WTC11 (cell line): ENCODE measurements around the gene EPHX1. TPM values are rescaled to one million over a fixed set of nuclear protein-coding genes. Genes with fewer than 3 reads are reported as not detected.

ENCODE experiments used
- CREM ChIP-seq: sonication (generic); formaldehyde crosslinking; IDR thresholded peaks from 2 replicates; pipeline ENCODE4 v1.8.1; 2022; ENCODE audit warnings: mild to moderate bottlenecking, missing genetic modification reagents, moderate library complexity
- ESRRA ChIP-seq: sonication (generic); formaldehyde crosslinking; IDR thresholded peaks from 2 replicates; pipeline ENCODE4 v1.8.1; 2022; ENCODE audit warnings: mild to moderate bottlenecking, missing genetic modification reagents, borderline replicate concordance
- FOXJ3 ChIP-seq: sonication (generic); formaldehyde crosslinking; IDR thresholded peaks from 2 replicates; pipeline ENCODE4 v1.9.0; 2021; ENCODE audit warnings: missing genetic modification reagents, mild to moderate bottlenecking, borderline replicate concordance
- FOXK1 ChIP-seq: sonication (generic); formaldehyde crosslinking; IDR thresholded peaks from 2 replicates; pipeline ENCODE4 v1.8.0; 2022; ENCODE audit warnings: mild to moderate bottlenecking, moderate library complexity, missing genetic modification reagents
- NR3C1 ChIP-seq: sonication (generic); formaldehyde crosslinking; conservative IDR thresholded peaks from 2 replicates; pipeline ENCODE4 v1.8.1; 2023; ENCODE audit warnings: low read depth, mild to moderate bottlenecking, missing genetic modification reagents
- OVOL2 ChIP-seq: fragments of 250-450 bp; sonication (Bioruptor Pico); IDR thresholded peaks from 2 replicates; pipeline ENCODE4 v1.9.0; 2021; ENCODE audit warnings: mild to moderate bottlenecking, borderline replicate concordance
- RORB ChIP-seq: fragments of 250-450 bp; sonication (Bioruptor Pico); IDR thresholded peaks from 2 replicates; pipeline ENCODE4 v1.9.0; 2021; ENCODE audit warnings: mild to moderate bottlenecking
- SOX15 ChIP-seq: fragments of 250-450 bp; sonication (Bioruptor Pico); IDR thresholded peaks from 2 replicates; pipeline ENCODE4 v1.9.0; 2021; ENCODE audit warnings: mild to moderate bottlenecking
- TCF7 ChIP-seq: sonication (generic); formaldehyde crosslinking; IDR thresholded peaks from 2 replicates; pipeline ENCODE4 v1.8.0; 2022; ENCODE audit warnings: mild to moderate bottlenecking, low read depth, missing genetic modification reagents, moderate library complexity
- TEAD4 ChIP-seq: sonication (generic); formaldehyde crosslinking; IDR thresholded peaks from 2 replicates; pipeline ENCODE4 v1.8.0; 2022; ENCODE audit warnings: mild to moderate bottlenecking, missing genetic modification reagents
- TP53 ChIP-seq: sonication (generic); formaldehyde crosslinking; IDR thresholded peaks from 2 replicates; pipeline ENCODE4 v1.8.1; 2023; ENCODE audit warnings: mild to moderate bottlenecking, missing genetic modification reagents
- ZBTB21 ChIP-seq: sonication (generic); formaldehyde crosslinking; IDR thresholded peaks from 2 replicates; pipeline ENCODE4 v1.8.1; 2023; ENCODE audit warnings: mild to moderate bottlenecking, missing genetic modification reagents, borderline replicate concordance
- total RNA-seq: library from RNA; stranded (reverse); gene quantifications from 3 replicates; pipeline ENCODE4 v1.2.3, GENCODE V29; 2021
- TF ChIP-seq, protein P1 (sequence below): fragments of 250-450 bp; sonication (Bioruptor Pico); IDR thresholded peaks from 2 replicates; pipeline ENCODE4 v1.9.0; 2021; ENCODE audit warnings: mild to moderate bottlenecking
- TF ChIP-seq, protein P2 (sequence below): sonication (generic); formaldehyde crosslinking; IDR thresholded peaks from 2 replicates; pipeline ENCODE4 v1.8.0; 2022; ENCODE audit warnings: missing genetic modification reagents
- TF ChIP-seq, protein P3 (sequence below): sonication (generic); formaldehyde crosslinking; IDR thresholded peaks from 2 replicates; pipeline ENCODE4 v1.8.0; 2023; ENCODE audit warnings: mild to moderate bottlenecking, missing genetic modification reagents
- TF ChIP-seq, protein P4 (sequence below): sonication (generic); formaldehyde crosslinking; conservative IDR thresholded peaks from 2 replicates; pipeline ENCODE4 v1.8.1; 2022; ENCODE audit warnings: mild to moderate bottlenecking, missing genetic modification reagents
- TF ChIP-seq, protein P5 (sequence below): sonication (generic); formaldehyde crosslinking; IDR thresholded peaks from 2 replicates; pipeline ENCODE4 v1.8.1; 2022; ENCODE audit warnings: mild to moderate bottlenecking, moderate library complexity, missing genetic modification reagents
- TF ChIP-seq, protein P6 (sequence below): sonication (generic); formaldehyde crosslinking; IDR thresholded peaks from 2 replicates; pipeline ENCODE4 v1.8.1; 2023; ENCODE audit warnings: mild to moderate bottlenecking, missing genetic modification reagents, moderate library complexity
- TF ChIP-seq, protein P7 (sequence below): sonication (generic); formaldehyde crosslinking; IDR thresholded peaks from 2 replicates; pipeline ENCODE4 v1.8.0; 2023; ENCODE audit warnings: missing genetic modification reagents
- TF ChIP-seq, protein P8 (sequence below): sonication (generic); formaldehyde crosslinking; IDR thresholded peaks from 2 replicates; pipeline ENCODE4 v1.8.1; 2023; ENCODE audit warnings: mild to moderate bottlenecking, missing genetic modification reagents
- TF ChIP-seq, protein P9 (sequence below): sonication (generic); formaldehyde crosslinking; IDR thresholded peaks from 2 replicates; pipeline ENCODE4 v1.8.1; 2023; ENCODE audit warnings: mild to moderate bottlenecking, missing genetic modification reagents

EPHX1 gene
- total RNA-seq, 1 experiment from 2014 or later, result 60.9 TPM

DNA sequence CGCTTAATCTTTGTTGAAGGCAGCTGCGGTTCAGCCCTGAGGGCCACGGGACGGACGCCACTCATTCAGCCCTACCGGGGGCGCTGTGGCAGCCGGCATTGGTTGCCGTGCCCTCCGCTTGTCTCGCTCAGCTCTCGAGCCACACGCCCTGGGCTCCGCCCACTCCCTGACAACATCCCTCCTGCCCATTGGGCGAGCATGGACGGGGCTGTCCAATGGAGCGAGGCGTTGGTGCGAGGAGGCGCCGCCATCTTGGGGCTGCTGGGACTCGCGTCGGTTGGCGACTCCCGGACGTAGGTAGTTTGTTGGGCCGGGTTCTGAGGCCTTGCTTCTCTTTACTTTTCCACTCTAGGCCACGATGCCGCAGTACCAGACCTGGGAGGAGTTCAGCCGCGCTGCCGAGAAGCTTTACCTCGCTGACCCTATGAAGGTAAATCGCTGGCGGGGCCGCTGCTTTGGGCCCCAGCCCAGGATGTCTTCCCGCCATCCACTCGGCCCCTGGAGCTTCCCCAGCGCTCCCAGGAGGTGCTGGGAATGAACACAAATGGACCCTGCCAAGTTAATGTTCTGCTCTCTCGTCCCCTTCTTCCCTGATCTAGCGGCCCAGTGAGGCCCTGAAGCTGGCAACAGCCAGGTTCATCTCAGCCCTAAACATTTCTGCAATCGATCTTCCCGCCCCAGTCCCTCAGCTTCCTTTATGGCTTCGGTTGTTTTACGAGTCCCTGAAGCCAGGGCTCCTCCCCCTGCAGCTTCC lies 32.2 kb upstream of the EPHX1 start, which contains the start of gene SRP9 (continued):
- TF ChIP-seq, protein P1, sequence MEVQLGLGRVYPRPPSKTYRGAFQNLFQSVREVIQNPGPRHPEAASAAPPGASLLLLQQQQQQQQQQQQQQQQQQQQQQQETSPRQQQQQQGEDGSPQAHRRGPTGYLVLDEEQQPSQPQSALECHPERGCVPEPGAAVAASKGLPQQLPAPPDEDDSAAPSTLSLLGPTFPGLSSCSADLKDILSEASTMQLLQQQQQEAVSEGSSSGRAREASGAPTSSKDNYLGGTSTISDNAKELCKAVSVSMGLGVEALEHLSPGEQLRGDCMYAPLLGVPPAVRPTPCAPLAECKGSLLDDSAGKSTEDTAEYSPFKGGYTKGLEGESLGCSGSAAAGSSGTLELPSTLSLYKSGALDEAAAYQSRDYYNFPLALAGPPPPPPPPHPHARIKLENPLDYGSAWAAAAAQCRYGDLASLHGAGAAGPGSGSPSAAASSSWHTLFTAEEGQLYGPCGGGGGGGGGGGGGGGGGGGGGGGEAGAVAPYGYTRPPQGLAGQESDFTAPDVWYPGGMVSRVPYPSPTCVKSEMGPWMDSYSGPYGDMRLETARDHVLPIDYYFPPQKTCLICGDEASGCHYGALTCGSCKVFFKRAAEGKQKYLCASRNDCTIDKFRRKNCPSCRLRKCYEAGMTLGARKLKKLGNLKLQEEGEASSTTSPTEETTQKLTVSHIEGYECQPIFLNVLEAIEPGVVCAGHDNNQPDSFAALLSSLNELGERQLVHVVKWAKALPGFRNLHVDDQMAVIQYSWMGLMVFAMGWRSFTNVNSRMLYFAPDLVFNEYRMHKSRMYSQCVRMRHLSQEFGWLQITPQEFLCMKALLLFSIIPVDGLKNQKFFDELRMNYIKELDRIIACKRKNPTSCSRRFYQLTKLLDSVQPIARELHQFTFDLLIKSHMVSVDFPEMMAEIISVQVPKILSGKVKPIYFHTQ (CRISPR knock-in tag), result peak; percentile 61; the same call in 1 of the 2 replicates
- TF ChIP-seq TP53 (no peak), FOXK1 (CRISPR knock-in tag) (peak; percentile 88), FOXJ3 (CRISPR knock-in tag) (no peak), CREM (CRISPR knock-in tag) (peak; percentile 72), ZBTB21 (CRISPR knock-in tag) (no peak), SOX15 (CRISPR knock-in tag) (no peak), ESRRA (CRISPR knock-in tag) (no peak), RORB (CRISPR knock-in tag) (no peak), OVOL2 (no peak), NR3C1 (no peak), TEAD4 (peak; percentile 47; the same call in 1 of the 2 replicates), TCF7 (CRISPR knock-in tag) (no peak)
- TF ChIP-seq, protein P2, sequence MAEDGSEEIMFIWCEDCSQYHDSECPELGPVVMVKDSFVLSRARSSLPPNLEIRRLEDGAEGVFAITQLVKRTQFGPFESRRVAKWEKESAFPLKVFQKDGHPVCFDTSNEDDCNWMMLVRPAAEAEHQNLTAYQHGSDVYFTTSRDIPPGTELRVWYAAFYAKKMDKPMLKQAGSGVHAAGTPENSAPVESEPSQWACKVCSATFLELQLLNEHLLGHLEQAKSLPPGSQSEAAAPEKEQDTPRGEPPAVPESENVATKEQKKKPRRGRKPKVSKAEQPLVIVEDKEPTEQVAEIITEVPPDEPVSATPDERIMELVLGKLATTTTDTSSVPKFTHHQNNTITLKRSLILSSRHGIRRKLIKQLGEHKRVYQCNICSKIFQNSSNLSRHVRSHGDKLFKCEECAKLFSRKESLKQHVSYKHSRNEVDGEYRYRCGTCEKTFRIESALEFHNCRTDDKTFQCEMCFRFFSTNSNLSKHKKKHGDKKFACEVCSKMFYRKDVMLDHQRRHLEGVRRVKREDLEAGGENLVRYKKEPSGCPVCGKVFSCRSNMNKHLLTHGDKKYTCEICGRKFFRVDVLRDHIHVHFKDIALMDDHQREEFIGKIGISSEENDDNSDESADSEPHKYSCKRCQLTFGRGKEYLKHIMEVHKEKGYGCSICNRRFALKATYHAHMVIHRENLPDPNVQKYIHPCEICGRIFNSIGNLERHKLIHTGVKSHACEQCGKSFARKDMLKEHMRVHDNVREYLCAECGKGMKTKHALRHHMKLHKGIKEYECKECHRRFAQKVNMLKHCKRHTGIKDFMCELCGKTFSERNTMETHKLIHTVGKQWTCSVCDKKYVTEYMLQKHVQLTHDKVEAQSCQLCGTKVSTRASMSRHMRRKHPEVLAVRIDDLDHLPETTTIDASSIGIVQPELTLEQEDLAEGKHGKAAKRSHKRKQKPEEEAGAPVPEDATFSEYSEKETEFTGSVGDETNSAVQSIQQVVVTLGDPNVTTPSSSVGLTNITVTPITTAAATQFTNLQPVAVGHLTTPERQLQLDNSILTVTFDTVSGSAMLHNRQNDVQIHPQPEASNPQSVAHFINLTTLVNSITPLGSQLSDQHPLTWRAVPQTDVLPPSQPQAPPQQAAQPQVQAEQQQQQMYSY (CRISPR knock-in tag), result no peak
- TF ChIP-seq, protein P3, sequence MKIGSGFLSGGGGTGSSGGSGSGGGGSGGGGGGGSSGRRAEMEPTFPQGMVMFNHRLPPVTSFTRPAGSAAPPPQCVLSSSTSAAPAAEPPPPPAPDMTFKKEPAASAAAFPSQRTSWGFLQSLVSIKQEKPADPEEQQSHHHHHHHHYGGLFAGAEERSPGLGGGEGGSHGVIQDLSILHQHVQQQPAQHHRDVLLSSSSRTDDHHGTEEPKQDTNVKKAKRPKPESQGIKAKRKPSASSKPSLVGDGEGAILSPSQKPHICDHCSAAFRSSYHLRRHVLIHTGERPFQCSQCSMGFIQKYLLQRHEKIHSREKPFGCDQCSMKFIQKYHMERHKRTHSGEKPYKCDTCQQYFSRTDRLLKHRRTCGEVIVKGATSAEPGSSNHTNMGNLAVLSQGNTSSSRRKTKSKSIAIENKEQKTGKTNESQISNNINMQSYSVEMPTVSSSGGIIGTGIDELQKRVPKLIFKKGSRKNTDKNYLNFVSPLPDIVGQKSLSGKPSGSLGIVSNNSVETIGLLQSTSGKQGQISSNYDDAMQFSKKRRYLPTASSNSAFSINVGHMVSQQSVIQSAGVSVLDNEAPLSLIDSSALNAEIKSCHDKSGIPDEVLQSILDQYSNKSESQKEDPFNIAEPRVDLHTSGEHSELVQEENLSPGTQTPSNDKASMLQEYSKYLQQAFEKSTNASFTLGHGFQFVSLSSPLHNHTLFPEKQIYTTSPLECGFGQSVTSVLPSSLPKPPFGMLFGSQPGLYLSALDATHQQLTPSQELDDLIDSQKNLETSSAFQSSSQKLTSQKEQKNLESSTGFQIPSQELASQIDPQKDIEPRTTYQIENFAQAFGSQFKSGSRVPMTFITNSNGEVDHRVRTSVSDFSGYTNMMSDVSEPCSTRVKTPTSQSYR, result no peak
- TF ChIP-seq, protein P4, sequence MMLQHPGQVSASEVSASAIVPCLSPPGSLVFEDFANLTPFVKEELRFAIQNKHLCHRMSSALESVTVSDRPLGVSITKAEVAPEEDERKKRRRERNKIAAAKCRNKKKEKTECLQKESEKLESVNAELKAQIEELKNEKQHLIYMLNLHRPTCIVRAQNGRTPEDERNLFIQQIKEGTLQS, result no peak
- TF ChIP-seq, protein P5, sequence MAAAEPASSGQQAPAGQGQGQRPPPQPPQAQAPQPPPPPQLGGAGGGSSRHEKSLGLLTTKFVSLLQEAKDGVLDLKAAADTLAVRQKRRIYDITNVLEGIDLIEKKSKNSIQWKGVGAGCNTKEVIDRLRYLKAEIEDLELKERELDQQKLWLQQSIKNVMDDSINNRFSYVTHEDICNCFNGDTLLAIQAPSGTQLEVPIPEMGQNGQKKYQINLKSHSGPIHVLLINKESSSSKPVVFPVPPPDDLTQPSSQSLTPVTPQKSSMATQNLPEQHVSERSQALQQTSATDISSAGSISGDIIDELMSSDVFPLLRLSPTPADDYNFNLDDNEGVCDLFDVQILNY (CRISPR knock-in tag), result peak; percentile 60; the same call in 1 of the 2 replicates
- TF ChIP-seq, protein P6, sequence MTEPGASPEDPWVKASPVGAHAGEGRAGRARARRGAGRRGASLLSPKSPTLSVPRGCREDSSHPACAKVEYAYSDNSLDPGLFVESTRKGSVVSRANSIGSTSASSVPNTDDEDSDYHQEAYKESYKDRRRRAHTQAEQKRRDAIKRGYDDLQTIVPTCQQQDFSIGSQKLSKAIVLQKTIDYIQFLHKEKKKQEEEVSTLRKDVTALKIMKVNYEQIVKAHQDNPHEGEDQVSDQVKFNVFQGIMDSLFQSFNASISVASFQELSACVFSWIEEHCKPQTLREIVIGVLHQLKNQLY (CRISPR knock-in tag), result no peak
- TF ChIP-seq, protein P7, sequence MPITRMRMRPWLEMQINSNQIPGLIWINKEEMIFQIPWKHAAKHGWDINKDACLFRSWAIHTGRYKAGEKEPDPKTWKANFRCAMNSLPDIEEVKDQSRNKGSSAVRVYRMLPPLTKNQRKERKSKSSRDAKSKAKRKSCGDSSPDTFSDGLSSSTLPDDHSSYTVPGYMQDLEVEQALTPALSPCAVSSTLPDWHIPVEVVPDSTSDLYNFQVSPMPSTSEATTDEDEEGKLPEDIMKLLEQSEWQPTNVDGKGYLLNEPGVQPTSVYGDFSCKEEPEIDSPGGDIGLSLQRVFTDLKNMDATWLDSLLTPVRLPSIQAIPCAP (CRISPR knock-in tag), result no peak
- TF ChIP-seq, protein P8, sequence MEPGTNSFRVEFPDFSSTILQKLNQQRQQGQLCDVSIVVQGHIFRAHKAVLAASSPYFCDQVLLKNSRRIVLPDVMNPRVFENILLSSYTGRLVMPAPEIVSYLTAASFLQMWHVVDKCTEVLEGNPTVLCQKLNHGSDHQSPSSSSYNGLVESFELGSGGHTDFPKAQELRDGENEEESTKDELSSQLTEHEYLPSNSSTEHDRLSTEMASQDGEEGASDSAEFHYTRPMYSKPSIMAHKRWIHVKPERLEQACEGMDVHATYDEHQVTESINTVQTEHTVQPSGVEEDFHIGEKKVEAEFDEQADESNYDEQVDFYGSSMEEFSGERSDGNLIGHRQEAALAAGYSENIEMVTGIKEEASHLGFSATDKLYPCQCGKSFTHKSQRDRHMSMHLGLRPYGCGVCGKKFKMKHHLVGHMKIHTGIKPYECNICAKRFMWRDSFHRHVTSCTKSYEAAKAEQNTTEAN, result no peak
- TF ChIP-seq, protein P9, sequence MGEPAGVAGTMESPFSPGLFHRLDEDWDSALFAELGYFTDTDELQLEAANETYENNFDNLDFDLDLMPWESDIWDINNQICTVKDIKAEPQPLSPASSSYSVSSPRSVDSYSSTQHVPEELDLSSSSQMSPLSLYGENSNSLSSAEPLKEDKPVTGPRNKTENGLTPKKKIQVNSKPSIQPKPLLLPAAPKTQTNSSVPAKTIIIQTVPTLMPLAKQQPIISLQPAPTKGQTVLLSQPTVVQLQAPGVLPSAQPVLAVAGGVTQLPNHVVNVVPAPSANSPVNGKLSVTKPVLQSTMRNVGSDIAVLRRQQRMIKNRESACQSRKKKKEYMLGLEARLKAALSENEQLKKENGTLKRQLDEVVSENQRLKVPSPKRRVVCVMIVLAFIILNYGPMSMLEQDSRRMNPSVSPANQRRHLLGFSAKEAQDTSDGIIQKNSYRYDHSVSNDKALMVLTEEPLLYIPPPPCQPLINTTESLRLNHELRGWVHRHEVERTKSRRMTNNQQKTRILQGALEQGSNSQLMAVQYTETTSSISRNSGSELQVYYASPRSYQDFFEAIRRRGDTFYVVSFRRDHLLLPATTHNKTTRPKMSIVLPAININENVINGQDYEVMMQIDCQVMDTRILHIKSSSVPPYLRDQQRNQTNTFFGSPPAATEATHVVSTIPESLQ (CRISPR knock-in tag), result no peak
